T follicular helper cell (primary cell): ENCODE results near the gene NT5C2.
A peak's percentile ranks its signal among the peaks of the same experiment; 100 is the strongest.
"Not testable (repeated sequence)": the region's sequence is repeated elsewhere in the genome, so short reads cannot be mapped to it uniquely, and the experiment has no call there.

Experiments used
- DNase-seq: peaks from one replicate; pipeline ENCODE4 v3.0.0-alpha.2; 2020; ENCODE audit warnings: low read depth

NT5C2 gene

DNA sequence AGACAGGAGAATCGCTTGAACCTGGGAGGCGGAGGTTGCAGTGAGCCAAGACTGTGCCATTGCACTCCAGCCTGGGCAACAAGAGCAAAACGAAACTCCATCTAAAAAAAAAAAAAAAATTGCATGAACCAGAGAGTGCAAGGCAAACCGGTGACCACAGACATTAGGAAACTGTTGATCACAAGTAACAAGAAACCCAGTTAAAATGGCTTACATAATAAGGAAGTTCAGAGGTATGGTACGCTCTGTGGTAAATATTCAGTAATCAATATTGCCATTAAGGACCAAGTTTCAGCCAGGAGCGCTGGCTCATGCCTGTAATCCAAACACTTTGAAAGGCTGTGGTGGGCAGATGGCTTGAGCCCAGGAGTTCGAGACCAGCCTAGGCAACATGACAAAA, 9.2 kb upstream of the NT5C2 start:
- no peak for DNase-seq

DNA sequence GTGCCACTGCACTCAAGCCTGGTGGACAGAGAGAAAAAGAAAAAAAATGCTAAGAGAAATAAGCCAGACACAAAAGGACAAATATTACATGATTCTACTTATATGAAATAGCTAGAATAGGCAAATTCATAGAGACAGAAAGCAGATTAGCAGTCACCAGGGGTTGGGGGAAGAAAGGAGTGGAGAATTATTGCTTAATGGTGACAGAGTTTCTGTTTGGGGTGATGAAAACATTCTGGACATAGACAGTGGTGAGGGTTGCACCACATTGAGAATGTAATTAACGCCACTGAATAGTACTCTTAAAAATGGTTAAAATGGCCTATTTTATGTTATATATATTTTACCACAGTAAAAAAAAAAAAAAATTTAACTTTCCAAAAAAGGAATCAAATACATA, 6.4 kb upstream of the NT5C2 start:
- no peak for DNase-seq

DNA sequence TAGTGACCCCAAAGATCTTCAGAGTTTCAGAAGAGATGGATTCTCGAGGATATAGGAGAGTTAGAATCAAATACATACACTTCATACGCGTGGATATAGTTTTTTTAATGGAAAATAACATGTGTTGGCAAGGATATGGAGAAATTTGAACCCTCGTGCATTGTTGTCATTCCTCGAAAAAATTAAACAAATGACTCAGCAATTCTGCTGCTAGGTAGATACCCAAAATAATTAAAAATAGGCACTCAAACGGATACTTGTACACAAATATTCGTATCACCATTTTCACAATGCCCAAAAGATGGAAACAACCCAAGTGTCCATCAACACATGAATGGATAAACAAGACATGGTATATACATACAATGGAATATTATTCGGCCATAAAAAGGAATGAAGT, 5.6 kb upstream of the NT5C2 start:
- DNase-seq = no peak

DNA sequence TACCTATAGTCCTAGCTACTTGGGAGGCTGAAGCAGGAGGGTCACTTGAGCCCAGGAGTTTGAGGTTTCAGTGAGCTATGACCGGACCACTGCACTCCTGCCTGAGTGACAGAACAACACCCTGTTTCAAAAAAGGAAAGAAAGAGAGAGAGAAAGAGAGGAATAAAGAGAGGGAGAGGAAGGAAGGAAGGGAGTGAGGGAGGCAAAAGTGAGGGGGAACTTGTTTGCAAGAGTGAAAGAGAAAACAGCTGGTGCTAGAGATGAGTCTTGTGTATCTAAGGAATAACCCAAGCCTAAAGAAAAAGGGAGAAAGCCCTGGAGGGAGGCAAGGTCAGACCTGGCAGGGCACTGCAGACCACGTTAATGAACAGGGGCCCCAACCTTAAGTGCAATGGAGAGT, 4.8 kb upstream of the NT5C2 start:
- DNase-seq = no peak

DNA sequence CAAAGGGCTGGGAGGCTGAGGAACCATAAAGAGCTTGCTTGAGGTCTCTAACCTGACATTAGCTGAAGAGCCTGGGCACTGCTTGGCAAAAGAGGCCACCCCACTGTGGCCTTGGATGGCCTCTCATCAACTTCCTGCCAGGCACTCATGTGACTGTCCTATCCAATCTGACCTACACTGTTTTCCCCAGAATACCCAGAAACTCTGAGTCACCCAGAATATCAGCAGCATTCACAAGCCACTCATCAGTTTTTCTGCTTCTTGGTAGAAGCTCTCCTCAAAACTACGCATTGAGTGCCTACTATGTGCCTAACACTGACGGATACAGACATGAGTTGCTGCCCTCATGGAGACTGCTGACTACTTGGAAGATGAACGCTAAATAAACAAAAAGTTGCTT, 4.1 kb upstream of the NT5C2 start:
- no peak for DNase-seq

DNA sequence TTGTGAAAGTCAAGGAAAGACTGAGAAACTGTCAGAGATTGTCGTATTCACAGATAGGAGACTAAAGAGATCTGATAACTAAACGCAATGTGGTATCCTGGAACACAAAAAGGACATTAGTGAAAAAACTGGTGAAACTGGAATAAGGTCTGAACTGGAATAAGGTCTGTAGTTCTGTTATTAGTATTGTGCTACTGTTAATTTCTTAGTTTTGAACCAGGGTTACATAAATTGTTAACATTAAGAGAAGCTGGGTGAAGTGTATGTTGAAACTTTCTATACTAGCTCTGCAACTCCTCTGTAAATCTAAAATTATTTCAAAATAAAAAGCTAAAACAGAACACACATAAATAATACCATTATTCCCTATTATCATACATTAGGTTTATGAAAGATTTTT, 3.4 kb upstream of the NT5C2 start:
- no peak for DNase-seq

DNA sequence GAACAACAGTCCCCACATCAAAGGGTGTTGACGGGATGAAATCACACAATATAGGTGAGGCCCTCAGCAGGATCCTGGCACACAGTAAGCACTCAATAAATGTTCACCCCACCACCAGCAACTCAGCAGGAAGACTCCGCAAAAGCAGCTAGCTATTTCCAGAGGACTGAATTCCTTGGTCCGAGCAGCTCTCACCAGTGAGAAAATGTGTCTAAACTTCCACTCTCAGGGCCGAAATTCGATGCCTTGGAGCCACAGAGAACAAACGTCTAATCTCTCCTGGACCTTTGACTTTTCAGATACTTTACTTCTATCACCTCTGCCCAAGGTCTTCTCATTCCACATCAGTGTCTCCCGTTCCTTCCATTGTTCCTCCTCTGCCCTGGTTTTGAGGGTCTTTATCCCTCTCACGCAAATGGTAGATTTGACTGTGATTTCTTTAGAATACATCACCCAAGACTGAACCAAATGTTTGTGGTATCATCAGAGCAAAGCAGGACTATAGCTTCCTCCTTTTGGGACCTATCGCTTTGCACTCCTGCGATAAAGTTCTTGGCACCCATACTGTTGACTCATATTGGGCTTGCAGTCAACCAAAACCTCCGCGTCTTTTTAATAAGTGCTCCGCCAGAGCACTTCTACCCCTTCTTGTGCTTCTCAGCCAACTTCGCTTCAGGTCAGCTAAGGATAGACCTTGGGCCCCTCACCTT, 903 bp upstream of the NT5C2 start:
- no peak for DNase-seq

DNA sequence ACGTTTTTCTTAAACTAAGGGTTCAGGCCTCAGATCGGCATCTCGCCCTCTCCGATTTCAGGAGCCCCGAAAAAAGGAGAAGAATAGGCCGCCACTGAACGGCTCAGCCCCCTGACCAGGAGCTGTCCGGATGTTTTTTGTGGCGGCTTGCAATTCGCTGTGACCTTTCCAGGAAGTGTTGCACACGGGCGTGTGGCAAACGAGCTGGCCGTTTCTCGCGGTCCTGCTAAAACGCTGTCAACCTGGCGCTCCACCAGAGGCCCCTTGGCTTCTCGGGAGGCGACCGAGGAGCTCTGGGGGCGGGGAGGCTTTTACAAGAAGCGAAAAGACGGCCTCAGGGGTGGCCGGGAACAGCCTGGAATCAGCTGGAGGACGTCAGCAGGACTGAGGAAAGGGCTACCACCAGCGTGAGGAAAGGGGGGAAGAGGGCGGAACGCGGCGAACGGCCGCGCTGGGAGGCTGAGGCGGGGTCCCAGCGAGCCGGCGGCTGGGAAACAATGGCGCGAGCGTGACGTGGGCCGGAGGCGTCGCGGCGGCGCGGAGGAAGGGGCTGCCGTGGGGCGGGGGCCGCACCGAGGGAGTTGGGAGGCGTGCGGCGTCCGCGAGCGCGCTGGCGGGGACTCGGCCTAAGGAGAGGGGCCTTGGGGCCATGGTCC, 493 bp downstream of the NT5C2 start:
- peak; percentile 38 for DNase-seq

DNA sequence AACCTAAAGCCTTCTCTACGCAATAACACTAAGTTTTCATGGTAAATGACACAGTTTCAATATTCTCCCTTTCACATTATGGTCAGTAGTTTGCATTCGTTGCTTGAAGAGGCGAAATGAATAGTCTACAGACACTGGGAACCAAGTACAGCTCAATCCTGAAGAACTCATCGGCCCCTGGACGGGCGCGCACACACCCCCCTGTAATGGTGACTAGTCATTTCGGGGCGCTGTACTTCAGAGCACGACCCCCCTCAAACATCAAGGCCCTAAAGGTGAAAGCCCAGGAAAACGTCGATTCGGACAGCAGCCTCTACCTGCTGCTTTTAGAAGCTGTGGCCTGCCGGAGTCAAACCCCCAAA, 1.0 kb downstream of the NT5C2 start:
- DNase-seq = no peak

DNA sequence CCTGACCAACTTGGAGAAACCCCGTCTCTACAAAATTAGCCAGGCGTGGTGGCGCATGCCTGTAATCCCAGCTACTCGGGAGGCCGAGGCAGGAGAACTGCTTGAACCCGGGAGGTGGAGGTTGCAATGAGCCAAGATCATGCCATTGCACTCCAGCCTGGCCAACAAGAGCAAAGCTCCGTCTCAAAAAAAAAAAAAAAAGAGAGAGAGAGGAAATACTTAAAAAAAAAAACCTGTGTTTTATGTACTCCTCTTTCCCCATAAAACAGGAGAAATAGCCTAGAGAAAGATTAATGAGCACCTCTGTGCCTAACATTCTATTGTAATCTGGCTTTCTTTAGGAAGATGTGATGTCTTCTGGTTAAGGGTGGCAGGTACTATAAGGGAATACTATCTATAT, 1.9 kb downstream of the NT5C2 start:
- not testable (repeated sequence) for DNase-seq

DNA sequence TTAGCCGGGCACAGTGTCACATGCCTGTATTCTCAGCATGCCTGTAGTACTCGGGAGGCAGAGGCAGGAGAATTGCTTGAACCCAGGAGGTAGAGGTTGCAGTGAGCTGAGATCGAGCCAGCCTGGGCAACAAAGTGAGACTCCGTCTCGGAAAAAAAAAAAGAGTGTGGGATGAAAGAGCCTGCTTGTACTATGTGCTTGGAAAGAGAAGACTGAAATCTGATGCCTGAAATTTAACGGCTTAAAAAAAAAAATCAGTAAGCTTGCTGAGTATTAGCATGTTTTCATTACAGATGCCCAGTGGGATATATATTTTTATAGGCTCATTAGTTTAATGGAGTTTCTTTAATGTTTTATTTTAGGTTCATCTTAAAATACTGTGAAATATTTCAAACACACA, 4.2 kb downstream of the NT5C2 start:
- DNase-seq = no peak

DNA sequence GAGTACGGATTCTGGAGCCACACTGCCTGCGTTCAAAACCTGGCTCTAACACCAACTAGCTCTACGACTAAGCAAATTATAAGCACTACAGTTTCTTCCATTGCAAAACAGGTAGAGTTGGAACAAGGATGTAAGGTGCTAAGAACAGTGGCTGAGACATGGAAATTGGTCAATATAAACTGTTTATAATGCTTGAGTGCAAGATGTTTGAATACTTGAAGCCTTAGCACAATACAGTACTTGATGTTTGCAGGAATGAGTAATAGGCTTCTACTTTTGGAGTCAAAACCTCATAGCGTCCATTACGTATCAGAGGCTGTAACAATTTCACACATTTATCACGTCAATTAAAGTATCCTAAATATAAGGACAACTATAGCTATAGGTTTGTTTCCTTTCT, 6.9 kb downstream of the NT5C2 start:
- no peak for DNase-seq

DNA sequence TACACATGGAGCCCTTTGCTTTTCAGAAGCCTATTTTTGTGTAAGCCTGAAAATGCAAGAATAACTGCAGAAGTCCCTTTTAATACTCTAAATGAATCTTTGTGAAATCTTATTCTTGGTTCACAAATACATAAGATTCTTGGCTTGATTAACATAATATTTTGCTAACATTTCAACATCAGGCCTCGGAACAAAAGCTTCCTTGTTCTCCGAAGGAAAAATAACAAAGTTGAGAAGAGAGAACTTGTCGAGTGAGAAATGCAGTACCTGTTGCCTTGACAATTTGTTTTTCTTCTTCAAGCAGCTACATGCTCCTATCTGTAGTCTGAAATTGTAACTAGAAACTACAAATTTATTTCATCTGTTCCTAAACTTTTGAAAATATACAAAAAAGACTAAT, 8.5 kb downstream of the NT5C2 start:
- no peak for DNase-seq

DNA sequence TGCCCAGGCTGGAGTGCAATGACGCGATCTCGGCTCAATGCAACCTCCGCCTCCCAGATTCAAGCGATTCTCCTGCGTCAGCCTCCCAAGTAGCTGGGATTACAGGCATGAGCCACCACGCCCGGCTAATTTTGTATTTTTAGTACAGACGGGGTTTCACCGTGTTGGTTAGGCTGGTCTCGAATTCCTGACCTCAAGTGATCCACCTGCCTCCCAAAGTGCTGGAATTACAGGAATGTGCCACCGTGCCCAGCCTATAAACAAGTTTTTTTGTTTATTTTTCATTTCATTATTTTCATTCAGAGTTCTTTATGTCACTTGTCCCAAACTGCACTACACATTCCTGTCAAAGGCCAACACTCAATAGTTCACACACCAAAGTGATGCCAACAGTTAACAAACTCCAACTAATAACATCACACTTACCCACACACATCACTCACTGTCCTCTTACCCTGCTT, 9.1 kb downstream of the NT5C2 start:
- not testable (repeated sequence) for DNase-seq

DNA sequence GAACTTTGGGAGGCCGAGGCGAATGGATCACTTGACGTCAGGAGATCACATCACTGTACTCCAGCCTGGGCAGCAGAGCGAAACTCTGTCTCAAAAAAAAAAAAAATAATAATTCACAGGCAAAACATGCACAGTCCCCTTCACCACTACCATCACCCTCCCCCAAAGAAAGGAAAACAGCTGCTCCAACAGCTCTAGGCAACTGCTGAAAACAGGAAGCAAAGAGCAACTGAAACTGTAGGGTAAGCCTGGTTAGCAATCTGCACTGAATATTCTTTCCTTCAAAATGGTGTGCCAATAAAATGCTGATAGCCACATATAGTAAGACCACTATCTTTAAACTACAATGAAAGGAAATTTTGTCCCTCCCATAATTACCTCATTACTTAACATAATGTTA, 11.8 kb downstream of the NT5C2 start:
- no peak for DNase-seq

DNA sequence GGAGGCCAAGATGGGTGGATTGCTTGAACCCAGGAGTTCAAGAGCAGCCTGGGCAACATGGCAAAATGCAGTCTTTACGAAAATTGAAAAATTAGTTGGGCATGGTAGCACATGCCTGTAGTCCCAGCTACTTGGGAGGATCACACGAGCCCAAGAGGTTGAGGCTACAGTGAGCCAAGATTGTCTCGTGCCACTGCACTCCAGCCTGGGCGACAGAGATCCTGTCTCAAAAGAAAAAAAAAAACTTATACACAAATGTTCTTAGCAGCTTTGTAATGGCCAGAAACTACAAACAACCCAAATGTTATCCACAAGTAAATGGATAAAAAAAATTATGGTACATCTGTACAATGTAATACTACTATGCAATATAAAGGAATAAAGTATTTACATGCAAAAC, 12.6 kb downstream of the NT5C2 start:
- no peak for DNase-seq

DNA sequence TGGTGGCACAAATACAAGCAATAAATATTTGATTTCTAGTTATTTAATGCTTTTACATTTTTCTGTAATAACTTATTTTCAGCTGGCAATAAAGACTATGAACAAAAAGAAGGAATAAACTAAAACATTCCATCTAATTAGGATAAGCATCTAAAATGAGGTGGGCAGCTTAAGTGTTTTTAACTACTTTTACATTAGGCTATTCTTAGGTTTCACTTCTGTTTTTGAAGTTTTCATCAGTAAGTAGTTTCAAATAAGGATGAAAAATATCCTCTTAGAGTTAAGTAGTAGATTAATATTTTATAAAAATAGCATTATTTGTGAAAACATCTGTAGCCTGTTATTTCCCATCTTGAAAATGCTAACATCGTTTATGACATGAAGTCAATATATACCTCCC, 15.9 kb downstream of the NT5C2 start:
- no peak for DNase-seq

DNA sequence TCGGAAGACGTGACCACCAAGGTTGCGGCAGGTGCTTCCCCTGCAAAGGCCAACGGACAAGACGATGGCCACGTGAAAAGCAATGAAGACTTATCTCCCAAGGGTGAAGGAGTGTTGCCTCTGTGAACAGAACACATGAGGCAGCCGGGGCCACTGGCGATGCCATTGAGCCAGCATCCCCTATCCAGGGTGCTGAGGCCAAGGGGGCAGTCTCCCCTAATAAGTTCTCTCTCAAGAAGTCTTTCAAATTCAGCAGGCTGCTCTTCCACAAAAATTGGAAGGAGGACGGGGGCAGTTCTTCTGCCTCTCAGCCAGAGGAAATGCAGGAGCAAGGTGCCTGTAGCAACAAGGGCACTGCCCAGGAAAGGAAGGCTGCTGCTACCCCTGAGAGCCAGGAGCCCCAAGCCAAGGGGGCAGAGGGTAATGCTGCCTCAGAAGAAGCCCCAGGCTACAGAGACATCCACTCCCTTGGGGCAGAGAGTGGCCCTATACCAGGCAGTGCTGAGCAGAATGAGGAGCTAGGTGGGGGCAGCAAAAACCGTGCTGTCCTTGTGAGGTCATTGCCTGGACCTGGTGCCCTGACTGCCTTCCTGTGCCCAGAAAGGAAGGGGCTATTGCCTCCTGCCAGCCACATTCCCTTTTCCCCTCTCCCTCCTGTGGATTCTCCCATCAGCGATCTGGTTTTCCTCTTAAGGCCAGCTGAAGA, 17.3 kb downstream of the NT5C2 start:
- no peak for DNase-seq

DNA sequence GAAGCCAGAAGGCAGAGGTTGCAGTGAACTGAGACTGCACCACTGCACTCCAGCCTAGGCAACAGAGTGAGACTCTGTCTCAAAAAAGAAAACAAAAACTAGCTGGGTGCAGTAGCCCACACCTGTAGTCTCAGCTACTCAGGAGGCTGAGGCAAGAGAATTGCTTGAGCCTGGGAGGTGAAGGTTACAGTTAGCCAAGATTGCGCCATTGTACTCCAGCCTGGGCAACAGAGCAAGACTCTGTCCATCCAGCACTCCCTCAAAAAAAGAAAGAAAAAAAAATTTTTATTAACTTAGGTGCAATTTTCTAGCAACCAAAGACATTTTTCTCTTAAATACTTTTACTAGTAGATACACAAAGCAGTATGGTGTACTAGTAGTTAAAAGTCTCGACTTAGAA, 18.7 kb downstream of the NT5C2 start:
- not testable (repeated sequence) for DNase-seq

DNA sequence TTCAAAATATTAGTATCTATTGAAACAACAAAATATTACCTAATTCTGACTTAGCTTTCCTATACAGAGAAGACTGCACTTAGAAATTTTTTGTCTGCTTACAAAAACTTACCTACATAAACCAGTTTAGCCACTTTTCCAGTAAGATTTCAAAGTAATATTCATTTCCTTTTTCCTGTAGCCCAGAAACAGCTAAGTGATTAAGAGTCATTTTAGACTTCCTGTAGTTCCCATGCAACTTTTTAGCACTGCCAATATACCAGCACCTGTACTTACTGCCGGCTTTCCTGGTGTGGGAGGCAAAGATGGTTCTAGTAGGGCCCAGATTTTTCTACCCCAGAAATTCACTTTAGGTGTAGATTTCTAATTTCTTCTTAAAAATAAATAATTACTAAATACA, 21.8 kb downstream of the NT5C2 start:
- DNase-seq = no peak

DNA sequence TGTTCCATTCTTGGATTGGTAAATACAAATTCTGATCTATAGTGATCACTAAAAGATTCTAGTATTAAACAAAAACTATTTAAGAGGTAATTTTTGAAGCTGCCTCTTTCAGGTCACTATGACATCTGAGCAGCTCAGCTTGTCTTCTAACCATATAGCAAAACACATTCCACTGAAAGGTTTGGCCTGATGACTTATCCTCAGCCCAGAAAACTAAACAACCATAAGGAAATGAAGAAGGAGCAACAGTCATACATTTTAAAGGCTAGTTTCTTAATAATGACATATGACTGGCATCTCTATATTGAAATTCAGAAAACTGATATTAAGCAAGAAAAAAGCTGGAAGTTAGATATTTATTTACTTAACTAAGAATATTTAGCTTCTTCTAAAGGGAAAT, 24.6 kb downstream of the NT5C2 start:
- no peak for DNase-seq

DNA sequence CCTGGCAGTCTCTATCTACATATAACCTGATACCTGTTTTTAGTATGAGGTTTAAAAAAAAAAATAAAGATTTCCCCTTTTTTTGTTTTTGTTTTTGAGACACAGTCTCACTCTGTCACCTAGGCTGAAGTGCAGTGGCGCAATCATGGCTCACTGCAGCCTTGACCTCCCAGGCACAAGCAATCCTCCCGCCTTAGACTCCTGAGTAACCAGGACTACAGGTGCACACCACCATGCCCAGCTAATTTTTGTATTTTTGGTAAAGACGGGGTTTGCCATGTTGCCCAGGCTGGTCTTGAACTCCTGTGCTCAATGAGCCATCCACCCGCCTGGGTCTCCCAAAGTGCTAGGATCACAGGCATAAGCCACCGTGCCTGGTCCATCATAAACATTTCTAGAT, 25.5 kb downstream of the NT5C2 start:
- DNase-seq = not testable (repeated sequence)

DNA sequence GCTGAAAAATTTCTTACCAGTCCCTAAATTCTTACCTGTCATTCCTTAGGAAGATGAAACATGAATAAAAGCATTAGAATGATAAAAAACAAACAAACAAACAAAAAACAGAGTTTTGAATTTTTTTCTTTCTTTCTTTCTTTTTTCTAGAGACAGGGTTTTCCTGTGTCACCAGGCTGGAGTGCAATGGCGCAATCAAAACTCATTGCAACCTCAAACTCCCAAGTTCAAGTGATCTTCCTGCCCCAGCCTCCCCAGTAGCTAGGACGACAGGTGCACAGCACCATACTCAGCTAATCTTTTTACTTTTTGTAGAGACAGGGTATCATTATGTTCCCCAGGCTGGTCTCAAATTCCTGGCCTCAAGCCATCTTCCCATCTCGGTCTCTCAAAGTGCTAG, 26.5 kb downstream of the NT5C2 start:
- DNase-seq = no peak
